Retina (tissue), 1 donor: ENCODE results near the gene CSNK1D.

Source experiments
- DNase-seq: peaks from one replicate; pipeline ENCODE4 v3.0.0-alpha.2; 2016

The CSNK1D gene

GRCh38 chr17:82273327-82274133, at the start of gene CSNK1D:
Gene CSNK1D (minus strand): TSS chr17:82273700. CDS start chr17:82273381, 319 bp downstream.
- peak; percentile 98 for DNase-seq

- no peak for DNase-seq
Measured at GRCh38 chr17:82322526-82323453, 49.3 kb upstream of the CSNK1D start.

GRCh38 chr17:82321947-82322466, 48.5 kb upstream of the CSNK1D start:
- no peak for DNase-seq

- DNase-seq: no peak
Measured at GRCh38 chr17:82320956-82321927, 47.7 kb upstream of the CSNK1D start.

- DNase-seq: no peak
Measured at GRCh38 chr17:82320140-82320840, 46.8 kb upstream of the CSNK1D start.

GRCh38 chr17:82319619-82320062, 46.1 kb upstream of the CSNK1D start:
- no peak for DNase-seq

GRCh38 chr17:82318772-82319606, 45.5 kb upstream of the CSNK1D start:
- no peak for DNase-seq

- DNase-seq: no peak
Measured at GRCh38 chr17:82318169-82318498, 44.6 kb upstream of the CSNK1D start.

- DNase-seq: no peak
Measured at GRCh38 chr17:82317394-82318168, 44.1 kb upstream of the CSNK1D start, which contains the start of gene CD7. Gene CD7 (minus strand): TSS chr17:82317608. CDS start chr17:82317495, 113 bp downstream.

GRCh38 chr17:82316651-82317393, 43.3 kb upstream of the CSNK1D start:
- no peak for DNase-seq

GRCh38 chr17:82315703-82316358, 42.3 kb upstream of the CSNK1D start:
- no peak for DNase-seq

- DNase-seq: no peak
Measured at GRCh38 chr17:82314727-82315605, 41.5 kb upstream of the CSNK1D start.

GRCh38 chr17:82314012-82314726, 40.7 kb upstream of the CSNK1D start:
- DNase-seq: no peak

GRCh38 chr17:82313195-82314011, 39.9 kb upstream of the CSNK1D start:
- no peak for DNase-seq

- DNase-seq: no peak
Measured at GRCh38 chr17:82311971-82312370, 38.5 kb upstream of the CSNK1D start.

- no peak for DNase-seq
Measured at GRCh38 chr17:82310877-82311276, 37.4 kb upstream of the CSNK1D start.
